HepG2 (cell line): Measurements from ENCODE around the gene MAN1B1. TPM values are rescaled to one million over a fixed set of nuclear protein-coding genes. Genes with fewer than 3 reads are reported as not detected.

Source experiments
- ARID4A ChIP-seq: sonication (generic); formaldehyde crosslinking; IDR thresholded peaks from 2 replicates; pipeline ENCODE4 v1.5.0; 2020; ENCODE audit warnings: mild to moderate bottlenecking, missing genetic modification reagents, borderline replicate concordance
- BRCA1 ChIP-seq: sonication (generic); formaldehyde crosslinking; IDR thresholded peaks from 2 replicates; pipeline ENCODE4 v1.4.0; 2020; ENCODE audit warnings: missing genetic modification reagents
- EHMT2 ChIP-seq: fragments of 200-600 bp; sonication (generic); IDR thresholded peaks from 2 replicates; pipeline ENCODE4 v1.7.0; 2017; ENCODE audit warnings: antibody characterized with exemption, low read depth, low read length, borderline replicate concordance
- ELF1 ChIP-seq: sonication (generic); formaldehyde crosslinking; IDR thresholded peaks from 2 replicates; pipeline ENCODE4 v1.4.0; 2020; ENCODE audit warnings: missing genetic modification reagents
- ETV6 ChIP-seq: sonication (generic); formaldehyde crosslinking; conservative IDR thresholded peaks from 2 replicates; pipeline ENCODE4 v1.4.0; 2020; ENCODE audit warnings: missing genetic modification reagents
- FOXJ3 ChIP-seq: sonication (generic); formaldehyde crosslinking; IDR thresholded peaks from 2 replicates; pipeline ENCODE4 v1.4.0; 2020; ENCODE audit warnings: missing genetic modification reagents, mild to moderate bottlenecking, borderline replicate concordance
- IKZF5 ChIP-seq: IDR thresholded peaks from 2 replicates; pipeline ENCODE4 v1.6.1; 2018; ENCODE audit warnings: missing genetic modification reagents, mild to moderate bottlenecking, missing compliant biosample characterization
- MAX ChIP-seq: IDR thresholded peaks from 2 replicates; pipeline ENCODE4 v1.6.1; 2012; ENCODE audit warnings: inconsistent platforms
- MZF1 ChIP-seq: sonication (generic); formaldehyde crosslinking; IDR thresholded peaks from 2 replicates; pipeline ENCODE4 v1.8.1; 2023; ENCODE audit warnings: mild to moderate bottlenecking, missing genetic modification reagents, borderline replicate concordance
- PLRG1 ChIP-seq: fragments of 450-650 bp; conservative IDR thresholded peaks from 2 replicates; pipeline ENCODE4 v1.6.1; 2016
- SALL1 ChIP-seq: sonication (generic); formaldehyde crosslinking; IDR thresholded peaks from 2 replicates; pipeline ENCODE4 v1.8.0; 2022; ENCODE audit warnings: mild to moderate bottlenecking, missing genetic modification reagents
- SOX6 ChIP-seq, 2 experiments: fragments of 450-650 bp in 1 of 2; sonication (generic) in 1 of 2; formaldehyde crosslinking in 1 of 2; IDR thresholded peaks; 2 replicates each; pipeline versions ENCODE4 v1.4.0 to v1.6.1; 2017 to 2020; ENCODE audit warnings: antibody characterized with exemption in 1 of 2, mild to moderate bottlenecking in 1 of 2, missing genetic modification reagents in 1 of 2
- THRA ChIP-seq: sonication (generic); formaldehyde crosslinking; IDR thresholded peaks from 2 replicates; pipeline ENCODE4 v1.4.0; 2020; ENCODE audit warnings: missing genetic modification reagents, borderline replicate concordance
- ZHX1 ChIP-seq: sonication (generic); formaldehyde crosslinking; IDR thresholded peaks from 2 replicates; pipeline ENCODE4 v1.8.1; 2022; ENCODE audit warnings: low read depth, mild to moderate bottlenecking, missing genetic modification reagents
- ZNF263 ChIP-seq: sonication (generic); formaldehyde crosslinking; IDR thresholded peaks from 2 replicates; pipeline ENCODE4 v1.4.0; 2020; ENCODE audit warnings: missing genetic modification reagents
- ZNF691 ChIP-seq: sonication (generic); formaldehyde crosslinking; IDR thresholded peaks from 2 replicates; pipeline ENCODE4 v1.4.0; 2020; ENCODE audit warnings: missing genetic modification reagents, low read depth, mild to moderate bottlenecking, borderline replicate concordance
- polyA plus RNA-seq, 8 experiments: library from polyadenylated mRNA; depleted of rRNA in 3 of 8; stranded (reverse) in 7 of 8; unstranded in 1 of 8; fragments of >200 nt; fragmentation: Illumina TruSeq in 4 of 8; extraction: Trizol in 4 of 8; gene quantifications; 2 replicates each; pipeline versions ENCODE4 v1.2.1 to v1.2.3, GENCODE V29; 2011 to 2016; ENCODE audit warnings: low read depth in 4 of 8, missing spikeins in 1 of 8, mixed read lengths in 1 of 8; ENCODE audit not compliant: insufficient read depth in 1 of 8
- total RNA-seq, 5 experiments: library from RNA; depleted of rRNA; stranded (reverse); fragments of >200 nt; fragmentation: Illumina TruSeq; extraction: Trizol; gene quantifications; 2 replicates each; pipeline ENCODE4 v1.2.3, GENCODE V29; 2016; ENCODE audit warnings: low read depth in 1 of 5

MAN1B1 gene
- total and polyA plus RNA-seq, 2 of the 13 experiments (the other 11 are each of a cell fraction or from before 2014, with no cell fraction given), result 48.9 to 59.5 TPM

GRCh38 chr9:137138722-137139467 lies 52.1 kb downstream of the MAN1B1 start, which contains the start of gene GRIN1 (continued):
- no peak for TF ChIP-seq PLRG1
- TF ChIP-seq THRA, result no peak
- no peak for TF ChIP-seq SOX6 (IDR thresholded peaks at IDR 0.05)
- TF ChIP-seq SOX6 (CRISPR knock-in tag; IDR thresholded peaks at IDR 0.05), result no peak
- TF ChIP-seq ZHX1, result no peak; the same call in 1 of the 2 replicates
- TF ChIP-seq SALL1 (CRISPR knock-in tag), result peak; percentile 71
- no peak for TF ChIP-seq ELF1 (CRISPR knock-in tag)
- no peak for TF ChIP-seq FOXJ3
- peak; percentile 62 for TF ChIP-seq MAX
- no peak for TF ChIP-seq ZNF691 (CRISPR knock-in tag)
- TF ChIP-seq MZF1 (CRISPR knock-in tag), result no peak
- no peak for TF ChIP-seq IKZF5
- no peak; the same call in 1 of the 2 replicates for TF ChIP-seq ARID4A (CRISPR knock-in tag)
- TF ChIP-seq BRCA1 (CRISPR knock-in tag), result 0 out of 2 replicates have a peak, but pooled peaks have one; percentile 44
- TF ChIP-seq ETV6 (CRISPR knock-in tag), result no peak; the same call in 1 of the 2 replicates
- TF ChIP-seq EHMT2, result no peak
- no peak for TF ChIP-seq ZNF263 (CRISPR knock-in tag)
